Measurements from ENCODE around the gene HLA-DRA. TPM values are rescaled to one million over a fixed set of nuclear protein-coding genes. Genes with fewer than 3 reads are reported as not detected.

The HLA-DRA gene
- total and polyA plus RNA-seq, 2 donors (not counting 1 experiment from before 2014, with no cell fraction given) = 2,881 to 4,498 TPM

DNA sequence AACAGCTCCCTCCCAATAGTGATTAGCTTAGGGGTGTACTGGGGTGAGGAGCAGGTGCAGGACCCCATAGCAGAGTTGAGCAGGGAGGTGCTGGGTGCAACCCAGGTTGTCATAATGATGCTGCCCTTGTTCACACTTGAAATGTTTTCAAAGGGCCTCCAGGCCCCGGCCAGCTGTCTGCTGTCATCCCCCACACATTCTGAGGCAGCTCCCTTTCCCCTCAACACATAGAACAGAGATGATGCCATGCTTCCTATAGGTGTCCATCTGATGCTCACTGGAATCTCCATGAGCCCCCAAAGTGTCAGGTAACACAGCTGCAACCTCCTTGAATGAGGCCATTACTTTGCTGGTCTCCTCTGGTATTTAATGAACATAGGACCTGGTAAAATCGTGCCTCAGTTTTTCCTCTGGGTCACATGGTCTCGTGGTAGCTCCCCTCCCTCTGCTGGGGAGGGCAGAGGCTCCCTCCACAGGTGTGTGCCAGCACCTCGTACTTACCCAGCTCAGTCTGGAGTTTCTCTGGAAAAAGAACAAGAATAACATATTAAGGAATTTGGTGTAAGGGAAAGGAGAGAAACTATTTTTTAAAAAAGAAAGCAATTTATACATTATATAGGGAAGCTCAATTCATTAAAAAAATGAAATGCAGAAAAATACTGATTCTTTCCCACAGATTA, 38.3 kb upstream of the HLA-DRA start:
- DNase-seq (no peak), ATAC-seq (ENCODE audit: low read depth) (no peak)
- Histone ChIP-seq H3K36me3 (replicated peaks in 1 of 2; ENCODE audit: control extremely low read depth in 1 of 2, control insufficient read depth in 1 of 2, extremely low read depth in 1 of 2, insufficient read depth in 2 of 2, low read length in 1 of 2) (no peaks in the 10 kb centered on the region), H4K20me1 (ENCODE audit: control insufficient read depth, insufficient read depth, low read length, poor library complexity, severe bottlenecking) (no peaks in the 10 kb centered on the region), H3K9me3 (ENCODE audit: control extremely low read depth in 1 of 3, control insufficient read depth in 2 of 3, insufficient read depth in 1 of 3, low read length in 2 of 3) (no peaks in the 10 kb centered on the region), H3K79me2 (ENCODE audit: control insufficient read depth, insufficient read depth, low read length) (no peaks in the 10 kb centered on the region), H3K27me3 (replicated peaks in 1 of 4; ENCODE audit: control extremely low read depth in 1 of 4, control insufficient read depth in 3 of 4, insufficient read depth in 4 of 4, low read length in 3 of 4) (peaks cover 0 to 4% (median 0%) of the 10 kb centered on the region in 4 experiments), H3K4me2 (replicated peaks; ENCODE audit: low read depth, low read length, poor library complexity, severe bottlenecking) (no peak overlapping the region), H3K9ac (ENCODE audit: low read length) (no peak overlapping the region), H3K27ac (ENCODE audit: low read length in 2 of 2) (no peak overlapping the region), H3K4me3 (ENCODE audit: control extremely low read depth in 1 of 5, extremely low read depth in 1 of 5, insufficient read depth in 1 of 5, low read depth in 2 of 5, low read length in 4 of 5) (no peak overlapping the region), H2AFZ (ENCODE audit: insufficient read depth, low read depth, low read length, poor library complexity, severe bottlenecking) (no peak overlapping the region), H3K4me1 (ENCODE audit: control insufficient read depth in 2 of 2, insufficient read depth in 2 of 2, low read length in 2 of 2) (peaks cover 0 to 8% of the 10 kb centered on the region in 2 donors)
- Mint-ChIP-seq H3K4me1 (peaks cover 17% of the 10 kb centered on the region), H3K27ac (no peak overlapping the region), H3K4me3 (no peak overlapping the region), H3K9me3 (ENCODE audit: insufficient read depth) (no peaks in the 10 kb centered on the region), H3K27me3 (peaks cover 6% of the 10 kb centered on the region)
- intact Hi-C loops (cut with micrococcal nuclease) = no loop called here
- POLR2A ChIA-PET = interaction anchor here (0.7 kb wide), 1 partner anchor 763 kb away, joined by 4 read pairs; no protein-coding TSS in a partner anchor
- CTCF ChIA-PET = interaction anchor here (1.2 to 2.8 kb wide), 10 partner anchors 9 to 384 kb away, joined by 3 to 11 read pairs (median 5); no protein-coding TSS in a partner anchor
- 40% methylated on average over 2 of the region's 4 CpGs for WGBS (ENCODE audit: insufficient coverage)
- no peak for TF ChIP-seq EZH2 (IDR thresholded peaks at IDR 0.05; ENCODE audit: borderline replicate concordance, insufficient read depth, low read depth, low read length, poor library complexity, severe bottlenecking)
- TF ChIP-seq, protein P1, sequence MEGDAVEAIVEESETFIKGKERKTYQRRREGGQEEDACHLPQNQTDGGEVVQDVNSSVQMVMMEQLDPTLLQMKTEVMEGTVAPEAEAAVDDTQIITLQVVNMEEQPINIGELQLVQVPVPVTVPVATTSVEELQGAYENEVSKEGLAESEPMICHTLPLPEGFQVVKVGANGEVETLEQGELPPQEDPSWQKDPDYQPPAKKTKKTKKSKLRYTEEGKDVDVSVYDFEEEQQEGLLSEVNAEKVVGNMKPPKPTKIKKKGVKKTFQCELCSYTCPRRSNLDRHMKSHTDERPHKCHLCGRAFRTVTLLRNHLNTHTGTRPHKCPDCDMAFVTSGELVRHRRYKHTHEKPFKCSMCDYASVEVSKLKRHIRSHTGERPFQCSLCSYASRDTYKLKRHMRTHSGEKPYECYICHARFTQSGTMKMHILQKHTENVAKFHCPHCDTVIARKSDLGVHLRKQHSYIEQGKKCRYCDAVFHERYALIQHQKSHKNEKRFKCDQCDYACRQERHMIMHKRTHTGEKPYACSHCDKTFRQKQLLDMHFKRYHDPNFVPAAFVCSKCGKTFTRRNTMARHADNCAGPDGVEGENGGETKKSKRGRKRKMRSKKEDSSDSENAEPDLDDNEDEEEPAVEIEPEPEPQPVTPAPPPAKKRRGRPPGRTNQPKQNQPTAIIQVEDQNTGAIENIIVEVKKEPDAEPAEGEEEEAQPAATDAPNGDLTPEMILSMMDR (IDR thresholded peaks at IDR 0.05) = no peak

DNA sequence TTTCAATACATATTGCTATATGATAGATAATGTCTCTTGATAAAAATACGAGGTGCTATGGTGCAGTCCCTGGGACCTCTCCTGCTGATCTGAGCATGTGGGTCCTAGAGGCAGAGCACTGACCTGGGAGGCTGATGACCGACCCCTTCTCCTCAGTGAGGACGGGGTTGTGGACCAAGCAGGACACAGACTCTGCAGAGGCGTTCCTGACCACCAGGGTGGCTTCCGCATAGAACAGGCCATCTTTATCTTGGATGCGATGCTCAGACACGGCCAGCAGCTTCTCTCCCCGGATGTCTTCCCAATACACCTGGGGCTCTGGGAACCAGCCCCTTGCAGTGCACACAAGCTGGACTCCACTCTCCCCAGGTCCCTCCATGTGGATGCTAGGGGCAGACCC, 36.9 kb upstream of the HLA-DRA start:
- 94% methylated on average over 8 of the region's 8 CpGs for WGBS (ENCODE audit: insufficient coverage)
- Histone ChIP-seq H3K79me2 (ENCODE audit: control insufficient read depth, insufficient read depth, low read length) (no peaks in the 10 kb centered on the region), H3K4me1 (ENCODE audit: control insufficient read depth in 2 of 2, insufficient read depth in 2 of 2, low read length in 2 of 2) (no peaks in the 10 kb centered on the region), H3K9me3 (ENCODE audit: control extremely low read depth in 1 of 3, control insufficient read depth in 2 of 3, insufficient read depth in 1 of 3, low read length in 2 of 3) (no peaks in the 10 kb centered on the region), H3K9ac (ENCODE audit: low read length) (no peak overlapping the region), H3K36me3 (replicated peaks in 1 of 2; ENCODE audit: control extremely low read depth in 1 of 2, control insufficient read depth in 1 of 2, extremely low read depth in 1 of 2, insufficient read depth in 2 of 2, low read length in 1 of 2) (no peaks in the 10 kb centered on the region), H2AFZ (ENCODE audit: insufficient read depth, low read depth, low read length, poor library complexity, severe bottlenecking) (no peak overlapping the region), H4K20me1 (ENCODE audit: control insufficient read depth, insufficient read depth, low read length, poor library complexity, severe bottlenecking) (no peaks in the 10 kb centered on the region), H3K27me3 (replicated peaks in 1 of 4; ENCODE audit: control extremely low read depth in 1 of 4, control insufficient read depth in 3 of 4, insufficient read depth in 4 of 4, low read length in 3 of 4) (peaks cover 0 to 9% (median 0%) of the 10 kb centered on the region in 4 experiments), H3K4me2 (replicated peaks; ENCODE audit: low read depth, low read length, poor library complexity, severe bottlenecking) (no peak overlapping the region), H3K4me3 (ENCODE audit: control extremely low read depth in 1 of 5, extremely low read depth in 1 of 5, insufficient read depth in 1 of 5, low read depth in 2 of 5, low read length in 4 of 5) (no peak overlapping the region), H3K27ac (ENCODE audit: low read length in 2 of 2) (no peak overlapping the region)
- Mint-ChIP-seq H3K27me3 (peaks cover 6% of the 10 kb centered on the region), H3K9me3 (ENCODE audit: insufficient read depth) (no peaks in the 10 kb centered on the region), H3K27ac (no peak overlapping the region), H3K4me3 (no peak overlapping the region), H3K4me1 (peaks cover 8% of the 10 kb centered on the region)
- intact Hi-C loops (cut with micrococcal nuclease) = no loop called here
- TF ChIP-seq, protein P1 (IDR thresholded peaks at IDR 0.05) = no peak
- TF ChIP-seq EZH2 (IDR thresholded peaks at IDR 0.05; ENCODE audit: borderline replicate concordance, insufficient read depth, low read depth, low read length, poor library complexity, severe bottlenecking) = no peak
- ATAC-seq (ENCODE audit: low read depth) (no peak), DNase-seq (no peak)
- ChIA-PET CTCF (interaction anchor here (1.2 to 2.8 kb wide), 7 partner anchors 11 to 383 kb away, joined by 3 to 11 read pairs (median 6); no protein-coding TSS in a partner anchor), POLR2A (no interaction called here)
